GM19324 (cell line): ENCODE measurements around the gene SMC3.
"Not testable (repeated sequence)": the region's sequence is repeated elsewhere in the genome, so short reads cannot be mapped to it uniquely, and the experiment has no call there.

ENCODE experiments used
- ATAC-seq: cut with Tn5 transposase; IDR thresholded peaks from one replicate; pipeline ENCODE4 v1.9.1; 2021; ENCODE audit warnings: mild to moderate bottlenecking, moderate library complexity; ENCODE audit not compliant: unreplicated experiment, low FRiP score

Gene SMC3

GRCh38 chr10:110574420-110574819 is 6.9 kb downstream of the SMC3 start:
- ATAC-seq, result no peak

- no peak for ATAC-seq
Observed at GRCh38 chr10:110576220-110576619, 8.7 kb downstream of the SMC3 start.

DNA sequence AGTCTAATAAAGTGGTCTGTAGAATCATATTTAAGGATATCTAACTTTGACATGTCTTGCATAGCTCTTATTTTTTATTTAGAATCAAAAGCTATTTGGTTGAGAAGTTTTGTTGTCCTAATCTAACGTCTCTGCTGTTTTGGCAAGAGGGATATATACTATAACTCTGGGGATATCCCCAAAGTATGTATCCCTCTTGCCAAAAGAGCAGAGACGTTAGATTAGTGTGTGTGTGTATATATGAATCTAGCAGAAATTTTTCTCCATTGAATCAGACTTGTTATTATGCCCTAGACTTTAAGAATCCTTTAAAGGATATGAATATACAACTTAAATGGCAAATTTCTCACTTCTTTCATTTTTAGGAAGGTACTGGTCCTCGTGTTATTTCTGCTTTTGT is 9.6 kb downstream of the SMC3 start:
- ATAC-seq, result no peak

- no peak for ATAC-seq
Observed at GRCh38 chr10:110584006-110584405, 16.5 kb downstream of the SMC3 start.

GRCh38 chr10:110591760-110592159 is 24.3 kb downstream of the SMC3 start:
- ATAC-seq, result no peak

DNA sequence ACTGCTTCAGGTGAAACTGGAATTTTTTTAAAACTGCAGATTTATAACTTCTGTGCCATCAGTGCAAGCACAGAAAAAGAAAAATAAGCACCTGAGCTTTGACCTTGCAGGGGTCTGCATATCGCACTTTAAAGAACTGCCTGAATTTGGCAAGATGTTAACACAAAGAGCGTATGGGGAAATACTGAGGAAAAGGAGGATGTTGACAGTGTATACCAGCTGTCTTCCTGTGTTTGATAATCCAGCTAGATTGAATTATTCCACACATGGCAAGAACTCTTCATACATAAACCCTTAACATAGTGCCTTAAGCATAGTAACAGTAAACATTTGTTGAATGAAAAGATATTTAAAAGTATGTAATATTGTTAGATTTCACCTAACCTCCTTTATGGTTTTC is 30.0 kb downstream of the SMC3 start:
- ATAC-seq, result no peak

GRCh38 chr10:110600487-110601101 is 33.1 kb downstream of the SMC3 start:
- no peak for ATAC-seq

GRCh38 chr10:110601581-110601980 is 34.1 kb downstream of the SMC3 start:
- ATAC-seq, result no peak

- no peak for ATAC-seq
Observed at GRCh38 chr10:110608087-110608486, 40.6 kb downstream of the SMC3 start.

- ATAC-seq, result no peak
Observed at GRCh38 chr10:110609605-110610004, 42.1 kb downstream of the SMC3 start.

- no peak for ATAC-seq
Observed at GRCh38 chr10:110610308-110610774, 42.8 kb downstream of the SMC3 start.

DNA sequence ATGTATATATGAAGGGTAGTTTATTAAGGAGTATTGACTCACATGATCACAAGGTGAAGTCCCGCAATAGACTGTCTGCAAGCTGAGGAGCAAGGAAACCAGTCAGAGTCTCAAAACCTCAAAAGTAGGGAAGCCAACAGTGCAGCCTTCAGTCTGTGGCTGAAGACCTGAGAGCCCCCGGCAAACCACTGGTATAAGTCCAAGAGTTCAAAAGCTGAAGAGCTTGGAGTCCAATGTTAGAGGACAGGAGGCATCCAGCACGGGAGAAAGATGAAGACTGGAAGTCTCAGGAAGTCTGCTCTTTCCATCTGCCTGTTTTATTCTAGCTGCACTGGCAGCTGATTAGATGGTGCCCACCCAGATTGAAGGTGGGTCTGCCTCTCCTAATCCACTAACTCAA is 43.3 kb downstream of the SMC3 start:
- ATAC-seq, result not testable (repeated sequence)

DNA sequence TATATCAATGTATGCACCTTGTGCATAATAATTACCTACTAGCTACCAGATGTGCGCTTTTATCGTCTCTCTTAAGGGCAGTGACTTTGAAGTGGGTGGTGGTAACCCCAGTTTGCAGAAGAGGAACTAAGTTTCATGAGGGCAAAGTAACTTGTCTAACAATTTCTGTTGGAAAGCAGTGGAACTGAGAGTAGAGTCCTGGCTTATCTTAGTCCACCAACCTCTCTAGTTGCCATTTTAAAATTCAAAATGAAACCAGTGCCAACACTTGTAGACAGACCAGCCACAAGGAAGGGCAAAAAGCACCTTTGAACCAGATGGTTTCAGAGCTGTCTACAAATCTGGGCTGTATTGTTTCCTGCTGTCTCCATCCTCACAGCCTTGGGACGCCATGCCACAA is 44.6 kb downstream of the SMC3 start:
- no peak for ATAC-seq

DNA sequence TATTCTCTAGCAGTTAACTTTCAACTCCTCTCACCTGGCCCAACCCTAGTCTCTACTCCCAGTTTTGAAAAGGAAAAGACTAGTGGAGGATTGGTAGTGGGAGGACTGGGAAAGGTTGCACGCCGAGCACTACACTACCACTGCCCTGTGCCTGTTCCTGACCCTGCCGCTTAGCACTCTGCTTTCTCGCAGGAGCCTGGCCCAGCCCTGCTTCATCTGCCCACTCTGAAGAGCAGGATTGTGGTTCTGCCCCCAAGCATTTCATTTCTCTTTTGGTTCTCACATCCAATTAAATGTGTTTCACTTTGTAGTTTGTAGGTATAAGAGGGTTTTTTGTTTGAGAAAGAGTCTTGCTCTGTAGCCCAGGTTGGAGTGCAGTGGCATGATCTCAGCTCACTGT is 45.1 kb downstream of the SMC3 start:
- ATAC-seq, result no peak

- ATAC-seq, result no peak
Observed at GRCh38 chr10:110613341-110613995, 46.0 kb downstream of the SMC3 start.

- ATAC-seq, result no peak
Observed at GRCh38 chr10:110613996-110614495, 46.6 kb downstream of the SMC3 start.

GRCh38 chr10:110615057-110615747 is 47.7 kb downstream of the SMC3 start:
- ATAC-seq, result no peak

DNA sequence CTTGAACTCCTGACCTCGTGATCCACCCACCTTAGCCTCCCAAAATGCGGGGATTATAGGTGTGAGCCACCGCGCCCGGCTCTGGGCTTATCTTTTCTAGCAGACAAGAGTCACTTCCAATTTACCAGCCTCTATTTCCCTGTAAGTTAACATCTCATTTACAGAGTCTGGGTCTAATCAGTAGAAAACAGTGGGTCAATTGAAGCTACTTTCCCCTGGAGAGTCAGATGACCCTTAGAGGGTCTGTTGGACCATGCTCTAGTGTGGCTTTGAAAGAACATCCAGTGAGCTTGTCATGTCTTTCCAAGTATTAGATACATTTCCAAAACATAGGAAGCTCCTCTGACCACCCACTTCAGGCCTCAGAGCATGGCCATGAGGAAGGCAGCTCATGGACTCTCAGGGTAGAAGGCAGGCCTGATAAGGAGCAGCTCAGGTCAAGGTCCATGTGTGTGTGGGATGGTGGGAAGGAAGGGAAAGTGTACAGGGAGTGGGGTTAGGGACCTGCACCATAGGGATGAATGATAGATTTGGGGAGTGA is 49.1 kb downstream of the SMC3 start:
- no peak for ATAC-seq

DNA sequence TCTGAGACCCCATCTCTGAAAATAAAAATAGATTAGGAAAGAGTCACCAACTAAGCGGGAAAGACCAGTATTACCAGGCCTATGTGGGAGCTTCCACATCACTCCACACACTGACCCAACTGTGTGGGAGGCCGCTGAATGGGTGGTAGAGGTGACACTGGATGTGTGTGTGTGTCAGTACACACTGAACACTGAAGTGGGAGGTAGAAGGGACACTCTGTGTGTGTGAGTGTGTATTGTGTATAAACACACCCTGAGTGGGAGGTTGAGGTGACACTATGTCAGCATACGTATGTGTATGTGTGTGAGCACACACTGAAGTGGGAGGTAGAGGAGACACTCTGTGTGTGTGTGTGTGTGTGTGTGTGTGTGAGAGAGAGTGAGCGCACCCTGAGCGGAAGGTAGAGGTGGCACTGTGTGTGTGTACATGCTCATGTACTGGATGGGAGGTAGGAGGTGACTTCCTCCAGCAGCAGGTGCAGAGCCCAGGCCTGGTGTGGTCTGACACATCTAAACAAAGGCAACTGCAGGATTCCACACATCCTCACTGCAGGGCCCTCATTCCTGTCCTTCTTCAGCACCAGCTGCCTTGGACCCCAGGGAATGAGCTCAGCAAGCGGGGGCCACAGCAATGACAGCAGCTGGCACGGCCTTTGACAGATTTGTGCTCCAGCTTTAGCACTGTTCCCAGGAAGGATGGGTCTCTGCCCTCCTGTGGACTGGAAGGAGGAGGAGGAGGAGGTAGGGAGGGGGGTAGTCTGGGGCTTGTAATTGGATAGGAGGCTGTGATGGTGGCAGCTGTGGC is 50.1 kb downstream of the SMC3 start:
- ATAC-seq, result no peak

GRCh38 chr10:110618230-110618610 is 50.7 kb downstream of the SMC3 start:
- no peak for ATAC-seq
